Body of pancreas (tissue), 4 donors: ENCODE results near the gene CIBAR2.

Source experiments
- POLR2A ChIP-seq, 3 donors: fragments of 450-650 bp; IDR thresholded peaks; one replicate each; pipeline ENCODE4 v1.6.1; 2016; ENCODE audit warnings: antibody characterized with exemption in 3 of 3, mild to moderate bottlenecking in 2 of 3
- TF ChIP-seq, protein P1 (sequence below), 7 experiments: fragments of 450-650 bp in 4 of 7; fragments of 200-600 bp in 3 of 7; sonication (generic) in 3 of 7; IDR thresholded peaks; one replicate each; pipeline ENCODE4 v1.5.1; 2016 to 2019; ENCODE audit warnings: antibody characterized with exemption in 7 of 7

DNA sequence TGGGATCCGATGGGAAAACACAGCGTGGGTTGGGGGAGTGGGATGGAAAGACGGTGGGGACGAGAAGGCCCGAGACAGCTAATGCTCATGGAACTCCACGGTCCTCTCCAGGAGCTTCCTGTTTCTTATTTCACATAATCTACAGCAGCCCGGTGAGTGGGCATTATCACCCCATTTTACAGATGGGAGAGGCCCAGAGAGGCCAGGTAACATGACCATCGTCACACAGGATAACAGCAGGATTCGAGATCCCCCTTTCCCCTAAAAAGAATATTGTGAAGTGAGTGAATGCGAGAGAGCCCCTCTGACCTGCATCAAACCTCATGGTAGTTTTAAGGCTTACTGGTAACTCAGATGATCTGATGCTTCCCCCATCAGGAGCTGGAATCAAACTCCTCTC, 12.0 kb downstream of the CIBAR2 start:
- TF ChIP-seq POLR2A (IDR thresholded peaks at IDR 0.05) = no peak
- TF ChIP-seq, protein P1, sequence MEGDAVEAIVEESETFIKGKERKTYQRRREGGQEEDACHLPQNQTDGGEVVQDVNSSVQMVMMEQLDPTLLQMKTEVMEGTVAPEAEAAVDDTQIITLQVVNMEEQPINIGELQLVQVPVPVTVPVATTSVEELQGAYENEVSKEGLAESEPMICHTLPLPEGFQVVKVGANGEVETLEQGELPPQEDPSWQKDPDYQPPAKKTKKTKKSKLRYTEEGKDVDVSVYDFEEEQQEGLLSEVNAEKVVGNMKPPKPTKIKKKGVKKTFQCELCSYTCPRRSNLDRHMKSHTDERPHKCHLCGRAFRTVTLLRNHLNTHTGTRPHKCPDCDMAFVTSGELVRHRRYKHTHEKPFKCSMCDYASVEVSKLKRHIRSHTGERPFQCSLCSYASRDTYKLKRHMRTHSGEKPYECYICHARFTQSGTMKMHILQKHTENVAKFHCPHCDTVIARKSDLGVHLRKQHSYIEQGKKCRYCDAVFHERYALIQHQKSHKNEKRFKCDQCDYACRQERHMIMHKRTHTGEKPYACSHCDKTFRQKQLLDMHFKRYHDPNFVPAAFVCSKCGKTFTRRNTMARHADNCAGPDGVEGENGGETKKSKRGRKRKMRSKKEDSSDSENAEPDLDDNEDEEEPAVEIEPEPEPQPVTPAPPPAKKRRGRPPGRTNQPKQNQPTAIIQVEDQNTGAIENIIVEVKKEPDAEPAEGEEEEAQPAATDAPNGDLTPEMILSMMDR (IDR thresholded peaks at IDR 0.05) = no peak
